Liver (tissue), 9 donors: Measurements from ENCODE around the gene GALR1. TPM values are rescaled to one million over a fixed set of nuclear protein-coding genes. Genes with fewer than 3 reads are reported as not detected.

ENCODE experiments used
- DNase-seq: peaks from one replicate; pipeline ENCODE4 v3.0.0-alpha.2; 2017; ENCODE audit warnings: low spot score
- H3K27ac ChIP-seq, 2 donors: one replicate each; pipeline ENCODE4 v1.7.0; 2013; ENCODE audit warnings: inconsistent platforms in 2 of 2, low read length in 2 of 2, control low read depth in 1 of 2, low read depth in 1 of 2, mild to moderate bottlenecking in 1 of 2
- H3K27me3 ChIP-seq, 4 donors: one replicate each; pipeline versions ENCODE4 v1.6.1 to v1.7.0; 2013; ENCODE audit warnings: low read length in 3 of 4, inconsistent platforms in 1 of 4, mild to moderate bottlenecking in 1 of 4, moderate library complexity in 1 of 4; ENCODE audit not compliant: control insufficient read depth in 4 of 4, insufficient read depth in 4 of 4
- H3K36me3 ChIP-seq, 4 donors: one replicate each; pipeline versions ENCODE4 v1.6.1 to v1.7.0; 2013; ENCODE audit warnings: low read length in 3 of 4, mild to moderate bottlenecking in 3 of 4, low read depth in 1 of 4, moderate library complexity in 1 of 4; ENCODE audit not compliant: control insufficient read depth in 4 of 4, insufficient read depth in 3 of 4
- H3K4me1 ChIP-seq, 4 donors: one replicate each; pipeline versions ENCODE4 v1.6.1 to v1.7.0; 2013; ENCODE audit warnings: low read length in 3 of 4, mild to moderate bottlenecking in 3 of 4, moderate library complexity in 1 of 4; ENCODE audit not compliant: control insufficient read depth in 4 of 4, insufficient read depth in 4 of 4
- H3K4me3 ChIP-seq, 3 donors: one replicate each; pipeline versions ENCODE4 v1.6.1 to v1.7.0; 2013; ENCODE audit warnings: low read length in 3 of 3, control low read depth in 1 of 3, low read depth in 1 of 3, mild to moderate bottlenecking in 1 of 3
- H3K9ac ChIP-seq, 2 donors: one replicate each; pipeline ENCODE4 v1.7.0; 2013; ENCODE audit warnings: low read length in 2 of 2, mild to moderate bottlenecking in 2 of 2, moderate library complexity in 2 of 2, control low read depth in 1 of 2, low read depth in 1 of 2
- H3K9me3 ChIP-seq, 4 donors: one replicate each; pipeline versions ENCODE4 v1.6.1 to v1.7.0; 2013; ENCODE audit warnings: low read length in 3 of 4; ENCODE audit not compliant: control insufficient read depth in 4 of 4
- CTCF ChIP-seq: fragments of 150-350 bp; IDR thresholded peaks from 2 replicates; pipeline ENCODE4 v1.5.1; 2017; ENCODE audit warnings: improper control_type of control experiment, low read depth, low read length; ENCODE audit not compliant: missing input control
- FOXA2 ChIP-seq: IDR thresholded peaks from 2 replicates; pipeline ENCODE4 v1.6.1; 2016; ENCODE audit warnings: antibody characterized with exemption
- GABPA ChIP-seq, 2 donors: IDR thresholded peaks in 1 of 2; conservative IDR thresholded peaks in 1 of 2; 2 replicates each; pipeline ENCODE4 v1.6.1; 2016; ENCODE audit warnings: antibody characterized with exemption in 2 of 2, mild to moderate bottlenecking in 1 of 2, moderate library complexity in 1 of 2
- HNF4A ChIP-seq, 2 donors: conservative IDR thresholded peaks; 2 replicates each; pipeline ENCODE4 v1.6.1; 2016; ENCODE audit warnings: antibody characterized with exemption in 2 of 2, mild to moderate bottlenecking in 2 of 2
- HNF4G ChIP-seq: IDR thresholded peaks from 2 replicates; pipeline ENCODE4 v1.6.1; 2016; ENCODE audit warnings: antibody characterized with exemption
- JUND ChIP-seq, 2 donors: IDR thresholded peaks; 2 replicates each; pipeline ENCODE4 v1.6.1; 2016; ENCODE audit warnings: antibody characterized with exemption in 2 of 2
- NR2F2 ChIP-seq: IDR thresholded peaks from 2 replicates; pipeline ENCODE4 v1.6.1; 2016; ENCODE audit warnings: antibody characterized with exemption
- RXRA ChIP-seq, 2 donors: IDR thresholded peaks; 2 replicates each; pipeline ENCODE4 v1.6.1; 2017 to 2018; ENCODE audit warnings: antibody characterized with exemption in 2 of 2, mild to moderate bottlenecking in 1 of 2
- SP1 ChIP-seq: IDR thresholded peaks from 2 replicates; pipeline ENCODE4 v1.6.1; 2018; ENCODE audit warnings: antibody characterized with exemption, mild to moderate bottlenecking
- TAF1 ChIP-seq: conservative IDR thresholded peaks from 2 replicates; pipeline ENCODE4 v1.6.1; 2016; ENCODE audit warnings: antibody characterized with exemption, mild to moderate bottlenecking
- YY1 ChIP-seq: IDR thresholded peaks from 2 replicates; pipeline ENCODE4 v1.6.1; 2016; ENCODE audit warnings: antibody characterized with exemption, mild to moderate bottlenecking
- ZBTB33 ChIP-seq: IDR thresholded peaks from 2 replicates; pipeline ENCODE4 v1.6.1; 2016; ENCODE audit warnings: antibody characterized with exemption
- WGBS: extraction: QIAGEN DNeasy Blood & Tissue Kit; methylation state at CpG from one replicate; pipeline ENCODE4 v1.1.7; 2013; 5-methylcytosine and 5-hydroxymethylcytosine counted together
- polyA plus RNA-seq, 2 donors: library from polyadenylated mRNA; stranded (reverse) in 1 of 2; unstranded in 1 of 2; fragments of 200-250 nt in 1 of 2; fragments of >200 nt in 1 of 2; fragmentation: Nextera tagmentation in 1 of 2; extraction: Ambion mirVana in 1 of 2; gene quantifications; one replicate each; pipeline versions ENCODE4 v1.2.1 to v1.2.3, GENCODE V29; 2013 to 2015
- total RNA-seq, 2 donors: library from RNA; depleted of rRNA; stranded (reverse); fragments of >200 nt; gene quantifications; one replicate each; pipeline ENCODE4 v1.2.3, GENCODE V29; 2014
- TF ChIP-seq, protein P1 (sequence below): IDR thresholded peaks from 2 replicates; pipeline ENCODE4 v1.6.1; 2016; ENCODE audit warnings: antibody characterized with exemption
- TF ChIP-seq, protein P2 (sequence below): IDR thresholded peaks from 2 replicates; pipeline ENCODE4 v1.6.1; 2016; ENCODE audit warnings: antibody characterized with exemption, mild to moderate bottlenecking
- donor health status: healthy.
- donor health status: healthy.
- donor health status: healthy.
- donor health status: healthy.
- donor health status: healthy.

Gene GALR1
- total and polyA plus RNA-seq, 4 donors = not detected

DNA sequence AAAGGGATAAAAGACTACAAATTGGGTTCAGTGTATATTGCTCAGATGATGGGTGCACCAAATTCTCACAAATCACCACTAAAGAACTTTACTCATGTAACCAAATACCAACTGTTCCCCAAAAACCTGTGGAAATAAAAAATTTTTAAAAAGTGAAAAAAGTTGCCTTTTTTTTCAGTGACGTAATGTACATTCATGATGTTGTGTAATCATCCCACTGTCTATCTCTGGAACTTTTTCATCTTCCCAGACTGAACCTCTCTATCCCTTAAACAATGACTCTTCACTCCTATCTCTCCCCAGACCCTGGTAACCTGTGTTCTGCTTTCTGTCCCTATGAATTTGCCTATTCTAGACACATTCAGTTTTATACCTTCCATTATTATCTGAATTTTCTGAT, 19.0 kb upstream of the GALR1 start:
- no peak for TF ChIP-seq YY1
- no peak for TF ChIP-seq HNF4G
- no peak for TF ChIP-seq CTCF
- no peak for TF ChIP-seq SP1
- TF ChIP-seq TAF1 = no peak
- TF ChIP-seq HNF4A (conservative IDR thresholded peaks at IDR 0.05) = no peak
- no peak for TF ChIP-seq NR2F2
- TF ChIP-seq GABPA (IDR thresholded peaks at IDR 0.05 in 1 of 2, conservative IDR thresholded peaks at IDR 0.05 in 1 of 2) = no peak
- TF ChIP-seq, protein P1, sequence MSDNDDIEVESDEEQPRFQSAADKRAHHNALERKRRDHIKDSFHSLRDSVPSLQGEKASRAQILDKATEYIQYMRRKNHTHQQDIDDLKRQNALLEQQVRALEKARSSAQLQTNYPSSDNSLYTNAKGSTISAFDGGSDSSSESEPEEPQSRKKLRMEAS = no peak
- TF ChIP-seq JUND (IDR thresholded peaks at IDR 0.05) = no peak
- TF ChIP-seq FOXA2 = no peak
- TF ChIP-seq RXRA (IDR thresholded peaks at IDR 0.05) = no peak
- TF ChIP-seq, protein P2, sequence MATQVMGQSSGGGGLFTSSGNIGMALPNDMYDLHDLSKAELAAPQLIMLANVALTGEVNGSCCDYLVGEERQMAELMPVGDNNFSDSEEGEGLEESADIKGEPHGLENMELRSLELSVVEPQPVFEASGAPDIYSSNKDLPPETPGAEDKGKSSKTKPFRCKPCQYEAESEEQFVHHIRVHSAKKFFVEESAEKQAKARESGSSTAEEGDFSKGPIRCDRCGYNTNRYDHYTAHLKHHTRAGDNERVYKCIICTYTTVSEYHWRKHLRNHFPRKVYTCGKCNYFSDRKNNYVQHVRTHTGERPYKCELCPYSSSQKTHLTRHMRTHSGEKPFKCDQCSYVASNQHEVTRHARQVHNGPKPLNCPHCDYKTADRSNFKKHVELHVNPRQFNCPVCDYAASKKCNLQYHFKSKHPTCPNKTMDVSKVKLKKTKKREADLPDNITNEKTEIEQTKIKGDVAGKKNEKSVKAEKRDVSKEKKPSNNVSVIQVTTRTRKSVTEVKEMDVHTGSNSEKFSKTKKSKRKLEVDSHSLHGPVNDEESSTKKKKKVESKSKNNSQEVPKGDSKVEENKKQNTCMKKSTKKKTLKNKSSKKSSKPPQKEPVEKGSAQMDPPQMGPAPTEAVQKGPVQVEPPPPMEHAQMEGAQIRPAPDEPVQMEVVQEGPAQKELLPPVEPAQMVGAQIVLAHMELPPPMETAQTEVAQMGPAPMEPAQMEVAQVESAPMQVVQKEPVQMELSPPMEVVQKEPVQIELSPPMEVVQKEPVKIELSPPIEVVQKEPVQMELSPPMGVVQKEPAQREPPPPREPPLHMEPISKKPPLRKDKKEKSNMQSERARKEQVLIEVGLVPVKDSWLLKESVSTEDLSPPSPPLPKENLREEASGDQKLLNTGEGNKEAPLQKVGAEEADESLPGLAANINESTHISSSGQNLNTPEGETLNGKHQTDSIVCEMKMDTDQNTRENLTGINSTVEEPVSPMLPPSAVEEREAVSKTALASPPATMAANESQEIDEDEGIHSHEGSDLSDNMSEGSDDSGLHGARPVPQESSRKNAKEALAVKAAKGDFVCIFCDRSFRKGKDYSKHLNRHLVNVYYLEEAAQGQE = no peak
- TF ChIP-seq ZBTB33 = no peak
- Histone ChIP-seq H3K4me1 (no peaks in the 10 kb centered on the region), H3K36me3 (no peaks in the 10 kb centered on the region), H3K4me3 (no peak overlapping the region), H3K27ac (no peak overlapping the region), H3K9ac (no peak overlapping the region), H3K27me3 (peaks cover 0 to 8% (median 0%) of the 10 kb centered on the region in 4 donors), H3K9me3 (peaks cover 0 to 5% (median under 1%) of the 10 kb centered on the region in 4 donors)
- WGBS = 73% methylated on average over 1 of the region's 1 CpG
- no peak for DNase-seq

- Histone ChIP-seq H3K9ac (no peak overlapping the region), H3K36me3 (no peaks in the 10 kb centered on the region), H3K27ac (no peak overlapping the region), H3K4me1 (no peaks in the 10 kb centered on the region), H3K9me3 (peaks cover 0 to 11% (median 3%) of the 10 kb centered on the region in 4 donors), H3K27me3 (peaks cover 0 to 7% (median 0%) of the 10 kb centered on the region in 4 donors), H3K4me3 (no peak overlapping the region)
- WGBS = 79% methylated on average over 16 of the region's 16 CpGs
- no peak for DNase-seq
- TF ChIP-seq, protein P2 = no peak
- TF ChIP-seq RXRA (IDR thresholded peaks at IDR 0.05) (no peak), HNF4A (conservative IDR thresholded peaks at IDR 0.05) (no peak), FOXA2 (no peak), GABPA (IDR thresholded peaks at IDR 0.05 in 1 of 2, conservative IDR thresholded peaks at IDR 0.05 in 1 of 2) (no peak), TAF1 (no peak), CTCF (no peak), NR2F2 (no peak), JUND (IDR thresholded peaks at IDR 0.05) (no peak)
These were observed 14.9 kb upstream of the GALR1 start for GRCh38 chr18:77234504-77235365.
